ENCODE results near the gene COPS8.

COPS8 gene

GRCh38 chr2:237085248-237086221 lies at the start of gene COPS8:
TSS of gene COPS8 (plus strand) at chr2:237085889. CDS start at chr2:237085965, 76 bp downstream.
- DNase-seq (ENCODE audit: low spot score), result peak; percentile 80
- FAIRE-seq, result peak; percentile 74

DNA sequence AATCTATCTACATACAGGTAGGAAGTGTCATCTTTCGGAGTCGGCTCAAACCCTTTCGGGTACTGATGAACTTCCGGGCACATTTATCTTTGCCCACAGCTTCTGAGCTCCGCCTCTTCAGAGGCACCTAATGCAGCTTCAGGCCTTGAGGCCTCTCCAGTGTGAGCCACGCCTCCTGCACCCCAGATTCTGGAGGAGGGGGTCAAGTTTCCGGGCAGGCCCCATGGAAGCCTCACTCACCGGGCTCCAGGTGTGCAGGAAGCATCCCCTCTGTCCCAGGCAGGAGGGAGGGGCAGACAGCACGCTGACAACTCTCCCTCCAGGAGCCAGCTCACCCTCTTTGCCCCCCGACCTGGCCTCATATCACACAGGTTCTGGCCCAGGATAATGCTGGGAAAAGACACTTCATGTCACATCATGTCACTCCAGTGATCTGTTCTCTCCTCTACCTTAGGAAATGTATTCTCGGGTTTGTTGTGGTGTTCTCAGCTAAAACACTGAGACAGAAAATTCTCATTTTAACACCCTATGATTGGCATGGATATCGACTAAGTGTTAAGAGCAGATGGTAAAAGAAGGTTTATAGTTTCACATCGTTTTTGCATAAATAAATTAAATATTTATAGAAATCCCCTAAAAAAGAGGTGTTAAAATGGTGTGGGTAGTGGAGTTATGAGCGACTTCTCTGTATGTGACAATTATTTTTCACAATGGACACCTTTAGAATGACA lies 46.2 kb upstream of the COPS8 start:
- FAIRE-seq, result no peak
- no peak for DNase-seq (ENCODE audit: low spot score)

GRCh38 chr2:237041231-237041630 lies 44.5 kb upstream of the COPS8 start:
- DNase-seq (ENCODE audit: low spot score) (no peak), FAIRE-seq (no peak)

DNA sequence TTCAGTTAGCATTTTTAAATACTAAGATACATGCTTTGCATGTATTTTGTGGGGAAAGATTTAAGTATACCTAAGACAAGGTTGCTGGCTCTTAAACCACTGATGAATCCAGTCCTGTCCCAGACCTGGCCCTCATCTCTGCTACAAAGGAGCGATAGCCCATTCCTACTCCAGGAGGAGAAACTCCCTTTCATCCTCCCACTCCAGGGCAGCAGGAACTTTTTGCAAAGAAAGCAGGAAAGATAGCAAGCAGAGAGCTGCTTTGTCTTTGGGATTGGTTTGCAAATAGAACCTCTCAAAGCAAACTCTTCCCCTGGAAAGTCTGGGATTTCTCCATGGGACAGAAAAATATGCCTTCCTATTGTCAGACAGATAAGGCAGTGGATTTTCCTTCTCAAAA lies 43.6 kb upstream of the COPS8 start:
- FAIRE-seq, result no peak
- DNase-seq (ENCODE audit: low spot score), result no peak

DNA sequence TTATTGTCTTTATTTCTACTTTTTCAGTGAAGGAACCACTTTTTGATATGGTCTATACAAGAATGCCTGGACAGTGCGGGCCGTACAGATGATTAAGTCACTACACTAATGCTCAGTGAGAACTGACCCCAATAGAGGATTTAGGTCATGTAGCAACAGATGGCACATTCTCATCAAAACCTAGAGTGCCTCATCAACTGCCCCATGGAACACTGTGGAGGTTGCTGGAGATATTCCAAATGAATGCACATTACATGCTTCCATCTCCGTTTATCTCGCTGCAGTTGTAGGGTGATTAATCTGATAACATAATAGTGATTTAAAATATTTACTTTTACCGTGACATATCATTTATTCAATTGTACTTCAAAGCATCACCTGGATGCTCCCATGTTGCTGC lies 41.8 kb upstream of the COPS8 start:
- FAIRE-seq (no peak), DNase-seq (ENCODE audit: low spot score) (no peak)

DNA sequence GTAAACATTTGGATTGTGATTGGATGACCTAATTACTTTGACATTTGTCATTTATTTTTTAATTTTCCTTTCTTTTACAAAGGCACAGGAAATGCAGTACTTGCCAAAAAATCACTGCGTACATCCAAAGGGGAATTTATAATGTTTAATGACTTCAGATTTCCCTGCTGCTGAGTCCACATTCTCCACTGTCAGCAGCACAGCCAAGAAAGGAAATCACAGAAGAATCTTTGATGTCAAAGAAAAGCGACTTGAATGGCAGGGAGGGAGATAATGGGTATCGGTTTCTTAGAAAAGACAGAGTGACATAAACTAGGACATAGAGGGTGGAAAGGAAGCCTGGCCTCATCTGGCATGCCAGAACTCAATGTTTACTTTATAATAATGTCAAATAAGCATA lies 41.4 kb upstream of the COPS8 start:
- DNase-seq (ENCODE audit: low spot score) (no peak), FAIRE-seq (no peak)

DNA sequence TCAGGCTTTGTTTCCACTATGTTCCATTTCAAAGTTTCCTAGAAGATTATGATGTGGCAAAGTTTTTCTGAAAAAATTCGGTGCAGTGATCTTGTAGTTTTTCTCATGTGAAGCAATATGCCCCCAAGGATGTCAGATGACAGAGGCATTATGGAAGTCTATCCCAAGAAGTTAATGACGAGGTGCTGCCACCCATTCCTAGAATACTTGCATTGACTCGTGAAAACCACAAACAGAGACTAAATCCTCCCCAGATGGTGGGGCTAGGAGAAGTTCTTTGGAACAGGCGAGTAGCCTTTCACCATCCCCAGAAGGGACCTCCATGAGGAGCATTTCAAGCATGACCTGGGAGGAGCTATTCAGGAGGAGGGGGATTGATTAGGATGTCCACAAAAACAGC lies 40.2 kb upstream of the COPS8 start:
- no peak for FAIRE-seq
- DNase-seq (ENCODE audit: low spot score), result no peak

DNA sequence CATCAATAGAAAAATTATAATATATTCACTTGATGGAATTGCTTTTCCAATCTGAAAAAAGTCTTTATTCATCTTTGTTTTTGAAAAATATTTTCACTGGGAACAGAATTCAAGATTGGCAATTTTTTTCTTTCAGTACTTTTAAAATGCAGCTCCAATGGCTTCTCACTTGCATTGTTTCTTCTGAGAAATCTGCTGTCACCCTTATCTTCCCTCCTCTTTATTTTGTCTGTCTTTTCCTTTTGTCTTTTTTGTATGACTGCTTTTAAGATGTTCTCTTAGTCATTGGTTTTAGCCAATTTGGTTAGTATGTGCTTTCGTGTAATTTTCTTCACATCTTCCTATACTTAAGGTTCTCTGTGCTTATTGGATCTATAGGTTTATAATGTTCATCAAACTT lies 37.1 kb upstream of the COPS8 start:
- no peak for DNase-seq (ENCODE audit: low spot score)
- no peak for FAIRE-seq

DNA sequence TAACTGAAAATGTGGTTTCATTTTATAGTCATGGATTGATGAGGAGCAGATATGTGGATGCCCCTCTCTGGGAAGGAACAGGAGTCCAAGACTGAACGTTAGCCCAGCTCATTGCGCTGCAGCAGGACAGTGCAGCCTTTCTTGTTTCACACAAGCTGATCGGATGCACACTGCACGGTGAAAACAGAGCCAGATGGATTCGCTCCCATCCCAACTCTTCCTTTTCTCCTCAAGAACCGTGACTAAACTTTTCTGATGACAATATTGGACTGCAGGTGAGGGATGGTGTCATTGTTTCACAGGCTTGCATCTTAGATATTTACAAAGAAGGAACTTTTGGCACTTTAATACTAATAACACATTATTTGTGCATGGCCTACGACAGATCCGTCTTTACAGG lies 33.8 kb upstream of the COPS8 start:
- no peak for DNase-seq (ENCODE audit: low spot score)
- FAIRE-seq, result no peak

DNA sequence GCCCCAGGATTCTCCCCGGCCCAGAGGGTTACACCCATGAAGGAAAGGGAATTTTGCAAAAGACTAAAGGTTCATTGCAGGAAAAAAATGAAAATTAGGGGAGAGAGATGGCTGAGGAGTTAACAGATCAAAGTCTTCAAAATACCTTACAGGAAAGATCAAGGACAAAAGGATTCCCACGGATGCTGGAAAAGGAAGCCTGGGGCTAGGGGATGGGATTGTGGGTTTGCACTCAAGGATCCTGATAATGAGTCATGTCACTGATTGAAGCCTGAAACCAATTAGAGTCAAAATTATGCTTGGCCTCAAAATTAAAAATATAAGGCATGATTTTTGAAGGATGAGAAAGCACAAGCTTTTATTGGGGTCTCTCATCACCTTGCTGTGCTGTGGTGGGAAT lies 32.6 kb upstream of the COPS8 start:
- no peak for FAIRE-seq
- no peak for DNase-seq (ENCODE audit: low spot score)

DNA sequence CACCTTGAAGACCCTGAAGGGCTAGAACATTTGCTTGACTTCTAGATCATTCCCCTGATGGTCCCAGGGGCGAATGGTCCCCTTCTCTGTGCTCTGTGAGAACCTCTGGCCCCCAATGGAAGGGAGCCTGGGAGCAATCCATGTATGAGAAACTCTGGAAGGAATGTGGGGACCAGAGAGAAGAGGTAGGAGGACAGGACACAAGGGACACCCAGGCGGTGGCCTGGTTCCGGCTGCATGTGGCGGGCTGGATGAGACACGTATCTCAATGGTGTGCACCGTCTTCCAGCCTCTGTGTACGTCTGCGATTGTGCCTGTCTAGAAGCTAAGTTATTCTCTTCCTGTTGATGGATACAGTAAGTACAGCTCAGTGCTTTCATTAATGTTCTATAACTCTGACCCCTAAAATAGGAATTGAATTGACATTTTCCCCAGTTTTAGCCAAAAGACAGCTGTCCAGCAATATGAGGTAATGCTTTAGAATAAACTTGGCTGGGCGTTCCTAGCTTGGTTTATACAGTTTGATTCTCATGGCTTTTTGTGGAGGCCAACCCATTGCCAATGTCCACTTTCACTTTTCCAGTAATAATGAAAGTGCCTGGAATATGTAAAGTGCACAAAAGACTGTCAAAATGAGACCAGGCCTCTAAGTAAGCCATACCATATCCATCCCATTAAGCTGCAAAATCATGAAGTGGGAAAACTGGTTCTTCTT lies 30.1 kb upstream of the COPS8 start:
- no peak for FAIRE-seq
- no peak for DNase-seq (ENCODE audit: low spot score)

DNA sequence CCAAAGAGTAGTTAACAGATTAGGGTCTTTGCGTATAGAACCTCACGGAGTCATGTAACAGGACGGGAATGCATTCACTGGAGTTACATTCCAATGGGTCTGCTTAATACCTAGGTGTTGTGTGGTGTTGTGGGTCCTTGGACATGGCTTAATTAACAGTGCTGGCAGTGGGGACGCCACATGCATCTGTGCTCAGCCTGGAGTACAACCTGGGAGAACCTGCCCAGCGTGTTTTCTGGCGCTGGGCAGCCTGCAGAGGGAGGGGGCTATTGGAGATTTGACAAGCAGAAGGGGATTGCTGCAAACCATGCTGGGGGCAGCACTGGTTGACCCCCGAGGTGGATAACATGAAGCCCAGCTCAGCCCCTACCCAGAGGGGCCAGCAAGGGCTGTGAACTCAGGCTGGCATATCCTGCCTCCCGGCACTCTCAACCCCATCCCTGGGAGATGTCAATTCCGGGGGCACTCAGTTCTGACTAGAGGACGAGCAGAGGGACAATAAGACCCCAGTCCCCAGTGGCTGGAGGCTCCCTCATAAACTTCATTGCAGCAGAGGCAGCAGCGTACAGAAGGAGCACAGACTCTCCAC lies 29.3 kb upstream of the COPS8 start:
- FAIRE-seq, result no peak
- DNase-seq (ENCODE audit: low spot score), result no peak

DNA sequence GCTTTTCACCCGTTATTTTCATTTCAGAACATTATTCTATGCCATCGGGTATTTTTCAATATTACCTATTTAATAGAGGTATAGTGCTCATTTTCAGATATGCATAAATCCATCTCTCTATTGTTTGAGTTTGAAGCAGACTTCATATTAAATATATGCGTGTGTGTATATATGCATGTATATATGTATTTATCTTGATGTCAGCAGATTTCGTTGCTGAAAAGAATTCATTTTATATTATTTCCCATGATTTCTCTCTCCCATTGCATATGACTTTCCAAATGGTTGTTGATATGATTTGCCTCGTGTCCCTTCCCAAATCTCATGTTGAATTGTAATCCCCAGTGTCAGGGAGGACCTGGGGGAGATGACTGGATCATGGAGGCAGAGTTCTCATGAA lies 28.6 kb upstream of the COPS8 start:
- FAIRE-seq, result no peak
- no peak for DNase-seq (ENCODE audit: low spot score)

- DNase-seq (ENCODE audit: low spot score) (no peak), FAIRE-seq (no peak)
Measured at GRCh38 chr2:237057893-237058300, 27.8 kb upstream of the COPS8 start.

- FAIRE-seq (no peak), DNase-seq (ENCODE audit: low spot score) (no peak)
Measured at GRCh38 chr2:237058423-237058822, 27.3 kb upstream of the COPS8 start.

DNA sequence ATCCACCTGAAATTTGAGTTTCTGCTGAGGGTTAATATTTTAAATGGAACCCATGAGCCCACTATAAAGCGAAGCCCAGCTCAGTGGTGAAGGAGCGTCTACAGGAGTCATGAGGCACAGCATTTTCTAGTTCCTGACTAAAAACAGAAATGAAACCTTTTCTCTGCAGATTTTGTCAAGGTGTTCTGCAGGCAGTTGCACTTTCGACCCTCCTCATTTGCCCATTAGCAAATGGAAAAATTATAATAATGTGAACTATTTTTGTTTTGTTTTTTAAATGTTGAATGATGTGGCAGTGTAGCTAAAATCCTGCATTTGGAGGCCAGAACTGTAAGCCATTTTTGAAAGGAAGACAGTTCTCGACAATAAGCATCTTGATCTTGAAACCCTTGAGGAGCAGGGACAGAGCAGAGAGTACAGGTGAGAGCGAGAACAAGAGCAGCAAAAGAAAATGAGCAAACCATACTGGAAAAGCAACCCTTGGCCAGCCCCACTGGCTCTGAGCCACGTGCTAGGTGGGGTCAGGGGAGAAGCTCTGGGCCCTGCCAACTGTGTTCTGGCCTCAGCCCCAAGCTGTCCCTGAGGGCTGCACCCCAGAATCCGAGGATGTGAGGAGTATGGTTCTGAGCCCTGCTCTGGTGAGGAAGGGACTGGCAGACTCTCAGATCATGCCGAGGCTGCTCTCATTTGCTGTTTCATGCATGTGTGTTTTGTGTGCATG lies 26.4 kb upstream of the COPS8 start:
- no peak for DNase-seq (ENCODE audit: low spot score)
- no peak for FAIRE-seq

GRCh38 chr2:237060534-237061312 lies 25.0 kb upstream of the COPS8 start:
- FAIRE-seq (no peak), DNase-seq (ENCODE audit: low spot score) (peak; percentile 47)

DNA sequence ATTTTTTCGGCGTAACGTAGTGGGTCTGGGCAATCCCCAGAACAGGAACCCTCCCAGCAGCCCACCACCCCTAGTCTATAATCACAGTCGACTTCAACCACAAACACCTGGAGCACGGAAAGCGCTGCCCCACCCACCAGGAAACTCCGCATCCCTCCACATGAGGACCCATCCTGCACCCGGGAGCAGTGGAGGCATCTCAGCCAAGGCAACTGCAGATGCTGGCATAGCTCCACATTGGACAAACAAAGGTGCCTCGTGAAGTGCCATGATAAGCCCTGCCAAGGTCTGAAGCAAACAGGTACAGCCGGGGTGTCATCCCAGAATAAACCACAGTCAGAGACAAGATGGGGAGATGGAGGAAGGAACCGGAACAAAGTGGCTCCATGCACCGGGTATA lies 24.3 kb upstream of the COPS8 start:
- FAIRE-seq (no peak), DNase-seq (ENCODE audit: low spot score) (no peak)

DNA sequence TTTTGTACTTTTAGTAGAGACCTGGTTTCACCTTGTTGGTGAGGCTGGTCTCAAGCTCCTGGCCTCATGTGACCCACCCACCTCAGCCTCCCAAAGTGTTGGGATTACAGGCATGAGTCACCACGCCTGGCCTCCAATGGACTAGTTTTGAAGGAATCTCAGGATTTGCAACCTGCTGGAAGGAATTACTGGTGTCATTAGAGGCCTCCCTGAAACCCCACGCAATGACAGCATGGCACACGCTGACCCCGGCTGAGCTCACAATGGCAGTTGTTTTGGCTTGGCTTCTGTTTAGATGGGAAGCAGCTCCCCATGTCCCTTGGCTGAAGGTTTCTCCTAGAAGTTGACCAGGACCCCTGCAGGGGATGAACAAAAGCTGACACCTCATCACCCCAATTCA lies 23.1 kb upstream of the COPS8 start:
- no peak for DNase-seq (ENCODE audit: low spot score)

More for the DNA sequence above, 23.1 kb upstream of the COPS8 start:
- FAIRE-seq, result no peak

Data from RCC 7860 (cell line).